Measurements from ENCODE around the gene LAT. TPM values are rescaled to one million over a fixed set of nuclear protein-coding genes. Genes with fewer than 3 reads are reported as not detected.

Gene LAT
- total RNA-seq, 6 donors from 2014 or later = 3.5 to 70.2 (median 17.5) TPM

GRCh38 chr16:29011112-29011511, 26.3 kb downstream of the LAT start:
- no peak overlapping the region for H3K27ac ChIP-seq

GRCh38 chr16:29011851-29012250, 27.0 kb downstream of the LAT start:
- 91 to 95% methylated on average over 4 of the region's 4 CpGs for WGBS, 2 donors
- no peak for ATAC-seq (ENCODE audit: low FRiP score in 2 of 2)
- Histone ChIP-seq H3K4me1 (peaks cover 0 to 12% (median 1%) of the 10 kb centered on the region in 4 donors), H3K27ac (no peak overlapping the region), H3K27me3 (no peaks in the 10 kb centered on the region), H3K9me3 (no peaks in the 10 kb centered on the region), H3K4me3 (no peak overlapping the region), H3K36me3 (no peaks in the 10 kb centered on the region)
- DNase-seq = no peak
- TF ChIP-seq POLR2AphosphoS5 (IDR thresholded peaks at IDR 0.05) (no peak), POLR2A (IDR thresholded peaks at IDR 0.05) (no peak), CTCF (IDR thresholded peaks at IDR 0.05) (no peak)

More at GRCh38 chr16:29011112-29011511, 26.3 kb downstream of the LAT start:
- WGBS, 2 donors = 73 to 77% methylated on average over 8 of the region's 8 CpGs
- H3K27me3 ChIP-seq = no peaks in the 10 kb centered on the region
- H3K9me3 ChIP-seq = no peaks in the 10 kb centered on the region
- H3K36me3 ChIP-seq = no peaks in the 10 kb centered on the region
- TF ChIP-seq EP300 (IDR thresholded peaks at IDR 0.05) = no peak
- no peak for TF ChIP-seq CTCF (IDR thresholded peaks at IDR 0.05)
- H3K4me1 ChIP-seq = peaks cover 0 to 12% (median 1%) of the 10 kb centered on the region in 4 donors
- ATAC-seq (ENCODE audit: low FRiP score in 2 of 2) = no peak
- H3K4me3 ChIP-seq = no peak overlapping the region
- DNase-seq = no peak

- DNase-seq = no peak
- Histone ChIP-seq H3K4me3 (no peak overlapping the region), H3K4me1 (peaks cover 0 to 12% (median 1%) of the 10 kb centered on the region in 4 donors), H3K27me3 (no peaks in the 10 kb centered on the region), H3K27ac (peak overlapping the region in 1 of 4 donors; percentile 57), H3K9me3 (no peaks in the 10 kb centered on the region), H3K36me3 (no peaks in the 10 kb centered on the region)
- WGBS, 2 donors = 38 to 54% methylated on average over 9 of the region's 9 CpGs
- no peak for ATAC-seq (ENCODE audit: low FRiP score in 2 of 2)
- TF ChIP-seq EP300 (IDR thresholded peaks at IDR 0.05) (no peak), POLR2AphosphoS5 (IDR thresholded peaks at IDR 0.05) (no peak), CTCF (IDR thresholded peaks at IDR 0.05) (no peak), POLR2A (IDR thresholded peaks at IDR 0.05) (no peak)
These were observed 28.2 kb downstream of the LAT start for GRCh38 chr16:29012913-29013553.

- H3K36me3 ChIP-seq = no peaks in the 10 kb centered on the region
- H3K4me1 ChIP-seq = peaks cover 0 to 12% (median 1%) of the 10 kb centered on the region in 4 donors
- H3K9me3 ChIP-seq = no peaks in the 10 kb centered on the region
- DNase-seq (no peak), ATAC-seq (ENCODE audit: low FRiP score in 2 of 2) (no peak)
- no peak for TF ChIP-seq POLR2A (IDR thresholded peaks at IDR 0.05)
- TF ChIP-seq CTCF (IDR thresholded peaks at IDR 0.05) = no peak
- no peak for TF ChIP-seq POLR2AphosphoS5 (IDR thresholded peaks at IDR 0.05)
- H3K27me3 ChIP-seq = no peaks in the 10 kb centered on the region
- H3K4me3 ChIP-seq = no peak overlapping the region
- peak overlapping the region in 1 of 4 donors; percentile 18 for H3K27ac ChIP-seq
- 82 to 90% methylated on average over 3 of the region's 3 CpGs for WGBS, 2 donors
These were observed 29.8 kb downstream of the LAT start for GRCh38 chr16:29014561-29015069.

- Histone ChIP-seq H3K4me1 (no peaks in the 10 kb centered on the region), H3K27ac (no peak overlapping the region), H3K4me3 (no peak overlapping the region), H3K9me3 (no peaks in the 10 kb centered on the region), H3K36me3 (no peaks in the 10 kb centered on the region), H3K27me3 (no peaks in the 10 kb centered on the region)
- DNase-seq = no peak
- 87 to 90% methylated on average over 5 of the region's 5 CpGs for WGBS, 2 donors
- ATAC-seq (ENCODE audit: low FRiP score in 2 of 2) = no peak
- TF ChIP-seq POLR2A (IDR thresholded peaks at IDR 0.05) = no peak
These were observed 37.3 kb downstream of the LAT start for GRCh38 chr16:29022196-29022595.
